Stimulated activated CD4-positive, alpha-beta T cell treated with anti-CD3 and anti-CD28 coated beads, Interleukin-1b, Interleukin-23, amount 100 ng/mL, for 48 hours (primary cell): ENCODE measurements around the gene BNIP3.
"Not testable (repeated sequence)": the region's sequence is repeated elsewhere in the genome, so short reads cannot be mapped to it uniquely, and the experiment has no call there.

Experiments
- DNase-seq: peaks from one replicate; pipeline ENCODE4 v3.0.0-alpha.2; 2020

BNIP3 gene

DNA sequence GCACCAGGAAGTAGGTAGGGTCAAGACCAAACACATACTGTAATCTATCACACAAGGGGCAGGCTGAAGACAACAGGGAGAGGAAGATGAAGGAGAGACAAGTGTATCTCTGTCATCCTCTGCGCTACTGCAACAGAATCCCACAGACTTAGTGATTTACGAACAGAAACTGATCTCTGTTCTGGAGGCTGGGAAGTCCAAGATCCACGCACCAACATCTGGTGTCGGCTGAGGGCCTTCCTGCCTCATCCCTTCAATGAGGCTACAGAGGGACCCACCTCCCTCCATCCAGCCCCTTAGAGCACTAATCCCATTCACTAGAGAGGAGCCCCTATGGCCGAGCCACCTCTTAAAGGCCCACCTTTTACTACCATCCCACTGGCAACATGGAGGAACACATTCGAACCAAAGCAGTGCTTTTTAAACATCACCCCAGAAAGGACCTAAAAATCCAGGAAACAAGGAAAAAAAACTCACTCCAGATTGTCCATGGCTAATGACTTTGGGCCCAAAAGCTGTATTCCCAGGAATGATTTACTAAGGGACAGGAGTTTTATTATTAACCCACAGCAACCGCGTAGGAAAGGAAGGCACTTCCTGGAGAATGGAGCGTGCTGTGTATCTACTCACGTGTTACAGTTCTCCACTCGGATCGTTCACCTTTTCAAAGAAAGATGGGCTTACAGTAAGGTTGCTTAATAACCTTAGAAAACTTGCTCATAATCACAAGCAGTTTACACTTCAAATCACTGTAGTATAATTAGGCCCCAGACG, 4.2 kb downstream of the BNIP3 start:
- no peak for DNase-seq

DNA sequence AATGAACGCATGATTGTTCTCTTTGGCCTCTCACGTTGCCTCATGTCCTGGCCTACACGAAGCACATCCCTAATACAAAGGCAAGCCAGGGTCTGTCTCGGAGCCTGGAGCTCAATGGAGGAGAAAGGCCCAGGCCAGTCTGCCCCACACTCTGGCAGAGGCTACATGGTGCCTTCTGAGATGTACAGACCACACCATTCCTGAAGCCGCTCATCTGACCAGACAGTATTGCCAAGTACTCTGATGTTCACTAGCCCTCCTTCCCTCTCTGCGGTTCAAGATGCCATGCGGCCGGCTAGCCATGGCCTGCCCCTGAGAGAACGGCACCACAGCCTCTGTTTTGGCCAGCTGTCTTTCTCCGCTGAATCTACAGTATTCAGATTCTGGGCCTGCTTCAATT, 5.9 kb downstream of the BNIP3 start:
- DNase-seq: no peak

DNA sequence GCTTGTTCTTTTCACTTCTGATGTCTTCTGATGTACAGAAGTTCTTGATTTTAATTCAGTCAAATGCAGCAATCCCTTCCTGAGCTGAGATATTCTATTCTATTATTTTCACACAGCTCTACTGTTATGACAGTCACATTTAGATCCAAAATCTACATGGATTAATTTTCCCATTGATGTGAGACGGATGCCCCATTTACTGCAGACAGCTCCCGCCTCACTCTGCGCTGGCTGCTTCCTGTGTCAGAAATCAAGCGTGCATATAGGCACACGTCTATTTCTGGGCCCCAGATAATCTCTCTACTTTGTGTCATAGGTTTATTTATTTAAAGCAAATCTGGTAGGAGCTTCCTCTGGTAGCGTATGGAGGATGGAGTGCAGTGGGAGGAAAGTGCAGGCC, 6.7 kb downstream of the BNIP3 start:
- DNase-seq: no peak

DNA sequence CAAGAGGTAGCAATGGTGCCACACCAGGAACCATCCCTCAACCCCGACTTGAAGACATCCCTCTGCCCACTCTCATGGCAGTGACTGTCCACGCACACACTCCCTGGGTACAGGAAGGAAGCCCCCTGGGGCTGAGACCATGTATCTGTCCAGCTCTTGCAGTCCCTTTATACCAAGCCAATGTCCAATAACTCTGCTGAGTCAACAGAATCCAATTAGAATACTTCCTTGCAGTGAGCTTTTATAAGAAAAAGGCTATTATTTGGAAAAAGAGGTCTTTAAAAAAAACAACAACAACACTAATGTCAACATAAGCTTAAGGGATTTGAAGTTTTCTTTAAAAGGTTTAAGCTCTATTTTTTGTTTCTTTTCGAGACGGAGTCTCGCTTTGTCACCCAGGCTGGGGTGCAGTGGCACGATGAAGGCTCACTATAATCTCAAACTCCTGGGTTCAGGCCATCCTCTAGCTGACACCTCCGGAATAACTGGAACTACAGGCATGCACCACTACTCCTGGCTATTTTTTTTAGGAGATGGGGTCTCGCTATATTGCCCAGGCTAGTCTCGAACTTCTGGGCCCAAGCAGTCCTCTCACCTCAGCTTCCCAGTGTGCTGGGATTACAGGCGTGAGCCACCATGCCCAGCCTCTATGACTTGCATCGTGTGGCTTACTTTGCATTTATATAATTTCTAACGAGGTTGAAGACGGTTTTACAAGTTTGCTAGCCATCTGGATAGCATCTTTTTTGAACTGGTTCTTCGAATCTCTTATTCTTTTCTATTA, 7.5 kb downstream of the BNIP3 start:
- no peak for DNase-seq

DNA sequence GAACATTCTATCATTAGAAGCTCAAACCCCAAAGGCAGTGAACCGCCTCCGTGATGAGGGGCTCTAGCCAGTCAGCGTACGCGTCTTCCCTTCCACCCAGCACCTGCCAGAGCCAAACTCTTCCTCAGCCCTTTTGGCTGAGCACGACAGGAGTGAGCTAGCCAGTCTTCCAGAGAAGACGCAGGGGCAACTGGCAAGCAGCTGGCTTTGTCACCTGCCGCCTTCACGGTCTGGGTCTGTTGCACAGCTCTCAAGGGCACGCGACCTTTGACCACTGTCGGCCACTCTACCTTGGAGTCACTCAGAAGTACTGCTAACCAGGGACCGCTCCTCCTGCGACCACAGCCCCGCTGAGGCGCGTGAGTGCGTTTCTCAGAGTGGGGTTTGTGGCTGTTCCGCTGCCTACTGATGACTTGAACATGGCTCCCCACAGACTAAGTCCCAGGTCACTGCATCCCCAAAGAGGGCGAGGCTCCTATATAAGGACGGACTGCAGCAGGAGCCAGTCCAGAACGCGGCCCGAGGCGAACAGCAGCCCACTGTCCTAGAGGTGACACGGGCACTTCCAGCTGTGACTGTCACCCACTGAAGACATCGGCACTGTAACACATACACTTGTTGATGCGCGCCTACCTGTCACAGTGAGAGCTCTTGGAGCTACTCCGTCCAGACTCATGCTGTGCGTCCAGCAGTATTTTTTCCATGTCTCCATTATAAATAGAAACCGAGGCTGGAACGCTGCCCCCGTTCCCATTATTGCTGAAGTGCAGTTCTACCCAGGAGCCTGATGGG, 8.4 kb downstream of the BNIP3 start:
- no peak for DNase-seq

DNA sequence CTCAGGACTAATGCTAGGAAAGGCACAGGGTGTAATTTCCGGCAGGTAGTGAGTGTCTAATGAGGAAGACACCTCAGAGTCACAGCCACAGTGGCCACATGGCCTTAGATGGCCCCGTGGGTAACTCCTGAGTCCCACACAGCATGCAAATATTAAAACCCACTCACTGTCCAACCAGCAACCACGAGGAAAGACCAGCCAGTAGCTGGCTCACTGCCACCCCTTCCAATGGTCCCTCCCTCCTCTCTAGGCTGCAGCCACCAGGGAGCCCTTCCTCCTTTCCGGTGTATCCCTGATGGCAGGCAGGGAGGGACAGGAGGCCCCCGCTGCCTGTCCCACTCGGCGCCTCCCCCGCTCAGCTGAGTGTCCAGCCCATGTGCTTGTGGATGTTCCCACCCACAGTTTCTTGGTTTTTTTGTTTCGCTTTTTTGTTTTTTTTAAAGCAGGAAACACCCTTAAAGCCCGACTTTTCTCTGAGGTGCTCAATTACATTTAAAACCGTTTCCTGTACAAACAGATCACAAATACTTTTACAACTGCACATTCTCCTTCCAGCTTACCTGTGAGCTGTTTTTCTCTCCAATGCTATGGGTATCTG, 9.2 kb downstream of the BNIP3 start:
- no peak for DNase-seq

DNA sequence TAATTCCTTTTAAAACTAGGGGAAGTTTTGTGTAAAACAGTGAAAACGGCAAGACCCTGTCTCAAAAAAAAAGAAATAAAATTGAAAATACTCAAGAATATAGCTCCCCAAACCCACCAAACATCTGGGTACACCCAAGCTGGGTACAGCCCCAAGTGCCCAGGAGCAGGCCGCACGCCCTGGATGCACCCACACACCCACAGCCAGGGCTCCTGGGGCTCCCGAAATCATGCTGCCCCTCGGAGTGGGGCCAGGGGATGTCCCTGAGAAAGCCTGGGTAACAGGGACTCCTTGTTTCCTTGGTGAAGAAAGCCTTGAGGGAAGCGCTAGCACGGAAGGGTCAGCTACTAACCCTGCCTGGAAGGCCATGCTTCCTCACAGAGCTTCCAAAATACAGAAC, 10.1 kb downstream of the BNIP3 start:
- DNase-seq: no peak

DNA sequence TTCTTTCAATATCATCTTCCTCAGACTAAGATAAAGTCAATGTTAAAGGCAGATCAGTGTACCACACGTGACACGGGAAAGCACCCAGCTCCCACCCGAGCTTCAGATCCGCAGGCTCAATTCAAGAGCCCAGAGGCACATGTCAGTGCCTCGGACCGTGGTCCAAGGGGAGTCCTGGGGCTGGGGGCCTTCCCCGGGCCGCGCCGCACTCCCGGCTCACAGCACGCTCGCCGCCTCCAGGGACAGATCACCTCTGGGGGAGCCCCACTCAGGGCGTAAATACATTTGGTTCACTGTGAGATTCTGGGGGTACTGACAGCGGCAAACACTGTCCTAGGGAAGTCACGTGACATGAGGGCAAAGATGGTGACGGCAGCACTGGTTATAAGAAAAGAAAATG, 10.8 kb downstream of the BNIP3 start:
- DNase-seq: no peak

DNA sequence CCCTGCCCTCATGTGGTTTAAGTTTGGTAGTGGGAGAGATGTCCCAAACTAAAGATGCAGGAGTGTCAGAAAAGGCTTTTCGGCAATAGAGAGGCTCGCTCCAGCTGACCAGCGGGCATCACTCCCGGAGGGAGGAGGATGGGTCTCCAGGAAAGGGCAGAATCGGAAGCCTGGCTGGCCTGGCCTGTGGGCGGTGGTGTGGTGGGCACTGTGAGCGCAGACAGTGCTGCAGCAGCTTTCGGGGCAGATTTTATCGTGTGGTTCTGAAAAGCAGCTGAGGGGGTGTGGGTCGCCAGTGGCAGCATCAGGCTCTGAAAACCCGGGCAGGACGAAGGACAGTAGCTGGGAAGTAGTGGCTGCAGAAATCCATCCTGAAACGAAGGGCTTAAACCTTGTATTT, 12.8 kb downstream of the BNIP3 start:
- DNase-seq: no peak

DNA sequence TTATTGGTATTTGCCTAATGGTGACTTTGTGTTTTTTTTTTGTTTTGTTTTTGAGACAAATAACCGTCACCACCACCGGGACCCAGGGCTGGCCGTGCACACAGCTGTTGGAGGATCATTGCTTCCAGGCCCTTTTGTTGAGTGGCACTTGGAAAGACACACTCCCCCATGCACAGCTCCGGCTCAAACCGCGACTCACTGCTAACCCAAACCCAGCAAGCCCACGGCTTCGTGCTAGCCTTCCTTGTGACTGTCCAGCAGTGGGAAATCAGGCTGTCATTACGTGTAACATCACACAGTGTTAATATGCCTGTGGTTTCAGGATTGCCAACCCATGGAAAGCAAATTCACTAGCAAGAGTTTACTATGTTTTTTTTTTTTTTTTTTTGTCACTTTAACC, 17.4 kb downstream of the BNIP3 start:
- DNase-seq: no peak

DNA sequence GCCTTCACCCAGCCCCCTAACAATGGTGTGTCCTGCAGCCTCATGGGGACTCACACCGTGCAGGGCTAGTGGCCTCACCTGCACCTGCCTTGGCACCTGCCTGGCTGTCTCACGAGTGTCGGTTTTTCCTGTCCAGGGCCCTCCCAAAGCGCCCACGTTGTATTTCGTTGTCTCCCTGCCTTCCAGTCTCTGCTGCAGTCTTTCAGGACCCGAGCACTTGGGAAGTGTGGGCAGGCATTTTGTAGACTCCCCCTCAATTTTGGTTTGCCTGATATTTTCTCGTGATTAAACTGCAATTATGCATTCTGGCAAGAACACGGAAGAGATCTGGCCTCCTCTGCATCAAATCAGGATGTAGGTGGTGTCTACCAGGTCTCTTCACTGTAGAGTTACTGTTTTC, 17.9 kb downstream of the BNIP3 start:
- DNase-seq: no peak

DNA sequence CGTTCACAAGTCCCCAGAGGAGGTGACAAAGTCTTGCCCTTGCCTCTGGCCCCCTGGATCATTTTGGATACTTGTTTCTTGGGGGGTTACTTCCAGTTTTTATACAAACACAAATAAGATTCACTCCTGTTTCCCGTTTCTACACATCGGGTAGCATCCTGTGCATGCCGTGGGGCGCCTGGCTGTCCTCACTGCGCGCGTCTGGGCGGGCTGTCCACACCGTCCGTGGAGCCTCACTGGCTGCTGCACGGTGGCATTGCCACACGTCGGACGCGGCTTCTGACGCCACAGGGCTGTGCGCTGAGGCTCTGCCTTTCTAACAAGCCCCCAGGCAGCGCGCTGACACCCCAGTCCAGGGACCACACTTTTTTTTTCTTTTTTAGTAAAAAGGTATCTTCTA, 18.4 kb downstream of the BNIP3 start:
- DNase-seq: no peak

DNA sequence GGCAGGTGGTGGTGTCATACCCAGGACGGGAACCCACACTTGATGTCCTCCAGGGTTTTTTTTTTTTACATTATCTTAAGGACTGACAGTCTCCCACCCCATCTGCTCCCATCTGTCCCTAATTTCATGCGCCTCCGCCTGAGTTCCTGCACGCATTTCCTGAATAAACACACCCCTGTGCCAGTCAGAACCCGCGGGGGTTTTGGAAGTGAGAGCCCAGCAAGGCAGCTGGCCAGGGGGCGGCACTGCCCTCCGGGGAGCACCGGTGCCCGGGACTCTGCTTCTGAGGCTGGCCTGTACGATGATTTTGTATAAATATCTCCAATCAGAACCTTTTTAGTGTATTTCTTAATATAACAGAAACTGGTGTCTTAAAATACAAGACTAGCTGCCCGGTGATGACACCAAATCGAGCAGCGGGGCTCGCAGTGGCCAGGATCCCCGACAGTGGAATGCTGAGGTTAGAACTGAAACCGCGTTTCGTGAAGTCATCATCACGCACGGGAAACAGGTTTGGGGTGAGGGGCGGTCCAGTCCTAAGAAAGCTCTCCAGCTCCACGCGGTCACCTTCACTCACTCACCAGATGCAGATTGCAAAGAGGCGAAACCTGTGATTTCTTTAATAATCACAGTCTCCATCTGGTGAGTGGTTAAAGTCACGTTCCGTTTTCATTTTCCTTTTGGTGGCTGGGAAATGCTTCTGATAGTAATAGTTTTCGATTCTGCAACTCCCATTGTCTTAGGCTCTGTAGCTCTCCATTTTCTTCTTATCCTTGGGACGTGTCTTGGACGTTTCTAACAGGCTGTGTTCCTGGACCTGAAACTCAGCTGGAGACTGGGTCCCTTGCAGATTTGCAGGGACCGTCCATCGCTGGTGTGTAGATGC, 19.7 kb downstream of the BNIP3 start:
- DNase-seq: no peak

DNA sequence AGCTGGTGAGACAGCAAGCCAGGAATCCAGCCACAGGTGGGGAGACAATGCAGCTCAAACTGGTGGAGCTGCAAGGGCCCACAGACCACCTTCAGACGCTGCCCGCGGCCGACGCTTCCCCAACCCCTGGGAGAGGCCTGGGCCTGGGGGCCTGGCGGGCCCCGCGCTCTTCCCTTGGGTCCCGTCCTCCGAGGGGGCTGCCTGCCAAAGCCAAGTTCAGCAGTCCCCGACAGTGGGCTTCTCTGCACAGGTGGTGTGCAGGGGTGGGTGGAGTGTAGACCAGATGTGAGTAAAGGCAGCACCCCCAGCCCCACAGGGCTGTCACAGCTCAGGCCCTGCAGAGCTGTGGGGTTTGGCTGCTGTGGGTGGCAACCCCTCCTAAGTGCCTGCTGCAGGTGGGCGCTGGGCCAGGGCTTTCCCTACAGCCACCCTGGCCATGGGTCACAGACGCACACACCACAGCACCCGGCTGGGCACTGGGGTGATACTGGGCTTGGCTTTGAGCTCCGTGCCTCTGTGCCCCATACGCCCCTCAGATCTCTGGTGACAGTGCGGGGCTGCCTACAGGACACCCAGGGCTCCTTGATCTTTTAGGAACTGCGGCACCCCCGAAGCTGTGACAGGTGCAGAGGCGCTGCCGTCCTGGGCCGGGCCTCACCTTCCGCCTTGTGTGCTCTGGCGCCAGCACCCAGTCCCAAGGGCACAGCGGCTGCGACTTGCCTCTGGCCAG, 20.5 kb downstream of the BNIP3 start:
- no peak for DNase-seq

DNA sequence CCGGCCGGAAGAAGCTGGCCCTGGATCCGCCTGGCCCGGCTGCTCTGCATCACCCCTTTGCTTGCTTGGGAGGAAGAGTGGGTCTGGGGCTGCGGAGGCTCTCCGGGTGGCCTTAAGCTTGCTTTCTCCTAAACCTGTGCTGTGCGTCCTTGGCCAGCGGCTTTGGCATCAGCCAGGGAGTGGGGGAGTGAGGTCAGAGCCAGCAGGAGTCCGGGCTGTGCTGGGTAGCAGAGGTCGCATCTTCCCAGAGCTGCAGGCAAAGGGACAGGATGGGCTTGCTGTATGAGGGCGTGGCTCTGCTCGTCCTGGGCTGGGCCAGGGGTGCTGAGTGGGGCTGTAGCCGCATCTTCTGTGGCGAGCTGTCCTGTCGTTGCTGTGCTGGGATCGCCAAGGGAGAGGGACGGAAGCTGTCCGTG, 21.1 kb downstream of the BNIP3 start:
- no peak for DNase-seq

DNA sequence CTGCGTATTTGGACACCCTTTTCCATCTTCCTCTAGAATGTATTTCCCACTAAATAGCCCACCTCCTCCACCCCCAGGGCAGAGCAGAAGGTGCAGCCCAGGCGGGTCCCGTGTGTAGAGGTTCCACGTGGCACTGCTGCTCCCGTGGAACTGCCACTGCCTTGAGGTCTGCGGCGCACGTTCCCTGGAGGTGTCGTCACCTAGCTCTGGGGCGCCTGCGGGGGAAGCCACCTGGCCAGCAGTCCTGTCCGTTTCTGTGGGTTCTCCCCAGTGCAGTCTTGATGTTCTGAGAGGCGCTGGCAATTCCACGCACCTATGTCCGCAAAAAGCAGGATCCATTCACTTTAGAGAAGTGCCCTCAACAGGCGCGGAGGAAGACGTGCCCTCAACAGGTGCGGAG, 21.9 kb downstream of the BNIP3 start:
- DNase-seq: no peak

DNA sequence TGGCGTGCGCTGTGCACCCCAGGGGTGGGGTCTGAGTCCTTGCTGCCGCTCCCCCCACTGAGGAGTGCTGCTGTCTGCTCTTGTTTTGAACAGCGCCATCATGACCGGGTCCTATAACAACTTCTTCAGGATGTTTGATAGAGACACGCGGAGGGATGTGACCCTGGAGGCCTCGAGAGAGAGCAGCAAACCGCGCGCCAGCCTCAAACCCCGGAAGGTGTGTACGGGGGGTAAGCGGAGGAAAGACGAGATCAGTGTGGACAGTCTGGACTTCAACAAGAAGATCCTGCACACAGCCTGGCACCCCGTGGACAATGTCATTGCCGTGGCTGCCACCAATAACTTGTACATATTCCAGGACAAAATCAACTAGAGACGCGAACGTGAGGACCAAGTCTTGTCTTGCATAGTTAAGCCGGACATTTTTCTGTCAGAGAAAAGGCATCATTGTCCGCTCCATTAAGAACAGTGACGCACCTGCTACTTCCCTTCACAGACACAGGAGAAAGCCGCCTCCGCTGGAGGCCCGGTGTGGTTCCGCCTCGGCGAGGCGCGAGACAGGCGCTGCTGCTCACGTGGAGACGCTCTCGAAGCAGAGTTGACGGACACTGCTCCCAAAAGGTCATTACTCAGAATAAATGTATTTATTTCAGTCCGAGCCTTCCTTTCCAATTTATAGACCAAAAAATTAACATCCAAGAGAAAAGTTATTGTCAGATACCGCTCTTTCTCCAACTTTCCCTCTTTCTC, 26.0 kb downstream of the BNIP3 start:
- no peak for DNase-seq

DNA sequence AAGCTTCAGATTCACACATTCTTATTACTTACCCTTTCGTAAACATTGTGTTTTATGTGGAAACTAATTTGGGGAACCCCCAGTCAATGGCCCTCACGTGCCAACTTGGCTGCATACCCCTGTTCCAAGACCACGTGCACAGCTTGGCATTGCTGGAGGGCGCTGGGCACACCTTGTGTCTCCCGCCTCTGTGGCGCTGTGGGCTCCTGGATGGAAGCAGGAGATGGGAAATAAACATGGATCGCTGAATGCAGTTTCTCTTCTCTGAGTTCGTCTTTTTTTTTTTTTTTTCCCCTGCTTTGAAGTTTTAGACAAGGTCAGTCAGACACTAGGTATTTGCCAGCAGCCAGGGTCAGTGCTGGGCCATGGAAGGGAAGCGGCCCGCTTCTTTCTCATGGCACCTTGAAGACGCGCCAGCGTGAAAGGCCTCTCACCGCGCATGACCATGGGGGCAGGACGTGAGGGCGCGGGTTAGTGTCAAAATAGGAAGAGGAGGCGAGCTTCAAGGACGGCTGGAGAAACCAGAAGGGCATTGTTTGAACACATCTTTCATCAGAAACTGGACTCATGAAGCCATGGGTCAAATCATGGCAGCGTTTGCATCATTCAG, 27.3 kb downstream of the BNIP3 start:
- no peak for DNase-seq

DNA sequence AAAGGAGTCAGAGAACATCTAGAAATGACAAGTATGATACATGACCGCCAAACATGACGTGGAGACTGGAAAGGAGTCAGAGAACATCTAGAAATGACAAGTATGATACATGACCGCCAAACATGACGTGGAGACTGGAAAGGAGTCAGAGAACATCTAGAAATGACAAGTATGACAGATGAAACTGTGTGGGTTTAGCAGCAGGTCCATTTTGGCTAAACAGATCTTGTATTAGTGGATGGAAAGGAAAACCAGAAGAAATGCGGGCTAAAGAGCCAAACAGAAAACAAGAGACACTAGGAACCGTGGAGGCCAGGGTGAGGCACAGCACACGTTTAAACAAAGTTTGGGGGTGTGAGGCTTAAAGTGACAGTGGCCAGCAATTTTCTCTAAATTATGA, 31.8 kb downstream of the BNIP3 start:
- DNase-seq: not testable (repeated sequence)
